HG03354 (cell line): ENCODE measurements around the gene FOXRED1.
"Not testable (repeated sequence)": the region's sequence is repeated elsewhere in the genome, so short reads cannot be mapped to it uniquely, and the experiment has no call there.

ENCODE experiments used
- ATAC-seq: cut with Tn5 transposase; IDR thresholded peaks from one replicate; pipeline ENCODE4 v1.9.1; 2021; ENCODE audit warnings: mild to moderate bottlenecking; ENCODE audit not compliant: unreplicated experiment, poor library complexity, severe bottlenecking

Gene FOXRED1

DNA sequence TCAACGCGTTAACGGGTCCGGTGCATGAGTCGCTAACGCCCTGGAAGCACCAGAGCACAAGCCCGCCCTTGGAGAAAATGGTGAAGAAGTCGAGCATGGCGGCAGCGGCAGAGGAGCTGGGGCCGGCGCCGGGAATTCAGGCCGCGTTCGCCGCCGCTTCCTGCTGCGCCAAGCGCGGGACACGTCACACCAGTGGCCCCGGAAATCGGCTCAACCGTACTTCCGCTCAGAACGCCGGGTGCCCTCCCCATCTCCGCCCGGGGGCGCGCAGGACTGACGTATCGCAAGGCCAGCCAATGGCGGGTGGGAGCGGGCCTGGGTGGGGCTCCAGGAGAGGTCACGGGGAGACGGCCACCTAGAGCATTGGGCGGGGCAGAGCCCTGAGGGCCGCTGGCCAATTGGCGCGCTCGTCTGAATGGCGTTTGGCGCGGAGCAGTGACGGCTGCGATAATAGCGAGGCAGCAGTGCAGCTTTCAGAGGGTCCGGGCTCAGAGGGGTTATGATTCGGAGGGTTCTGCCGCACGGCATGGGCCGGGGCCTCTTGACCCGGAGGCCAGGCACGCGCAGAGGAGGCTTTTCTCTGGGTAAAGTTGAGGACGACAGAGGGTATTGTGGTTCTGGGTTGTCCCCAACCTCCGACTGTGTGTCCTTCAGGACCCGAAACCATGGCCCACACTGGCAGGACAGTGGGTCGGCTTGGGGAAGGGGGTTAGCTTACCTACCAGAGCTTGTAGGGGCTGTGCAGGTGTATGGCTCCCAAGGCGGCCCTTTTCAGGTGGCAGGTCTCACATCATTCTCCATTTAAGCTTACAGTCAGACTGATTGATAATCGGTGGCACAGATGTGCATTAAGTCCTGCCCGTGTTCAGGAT, at the start of gene FOXRED1, which contains the start of gene SRPRA:
Gene FOXRED1 (plus strand): TSS at position 447 of the 872 bp plus-strand sequence. CDS start 53 bp downstream, at position 500.
Gene SRPRA (minus strand): TSS at position 188 of the 872 bp plus-strand sequence. CDS start 91 bp downstream, at position 97.
- peak; percentile 99 for ATAC-seq

DNA sequence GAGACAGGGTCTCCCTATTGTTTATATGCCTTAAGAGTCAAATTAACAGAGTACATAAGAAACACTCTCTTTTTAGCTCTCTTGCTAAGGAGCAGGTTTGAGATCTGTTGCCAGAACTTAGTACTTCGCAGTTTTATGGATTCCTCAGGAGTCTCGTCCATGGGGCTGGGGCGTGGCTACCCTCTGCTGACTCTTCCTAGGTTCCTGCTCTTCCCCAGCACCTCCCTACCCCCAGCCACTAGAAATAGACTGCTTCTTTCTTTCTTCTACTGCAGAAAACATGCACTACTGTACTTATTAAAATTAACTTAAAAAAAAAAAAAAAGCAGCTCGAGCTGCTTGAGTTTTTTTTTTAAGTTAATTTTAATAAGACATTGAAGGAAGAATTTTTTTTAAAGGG, 49.4 kb upstream of the FOXRED1 start:
- no peak for ATAC-seq

DNA sequence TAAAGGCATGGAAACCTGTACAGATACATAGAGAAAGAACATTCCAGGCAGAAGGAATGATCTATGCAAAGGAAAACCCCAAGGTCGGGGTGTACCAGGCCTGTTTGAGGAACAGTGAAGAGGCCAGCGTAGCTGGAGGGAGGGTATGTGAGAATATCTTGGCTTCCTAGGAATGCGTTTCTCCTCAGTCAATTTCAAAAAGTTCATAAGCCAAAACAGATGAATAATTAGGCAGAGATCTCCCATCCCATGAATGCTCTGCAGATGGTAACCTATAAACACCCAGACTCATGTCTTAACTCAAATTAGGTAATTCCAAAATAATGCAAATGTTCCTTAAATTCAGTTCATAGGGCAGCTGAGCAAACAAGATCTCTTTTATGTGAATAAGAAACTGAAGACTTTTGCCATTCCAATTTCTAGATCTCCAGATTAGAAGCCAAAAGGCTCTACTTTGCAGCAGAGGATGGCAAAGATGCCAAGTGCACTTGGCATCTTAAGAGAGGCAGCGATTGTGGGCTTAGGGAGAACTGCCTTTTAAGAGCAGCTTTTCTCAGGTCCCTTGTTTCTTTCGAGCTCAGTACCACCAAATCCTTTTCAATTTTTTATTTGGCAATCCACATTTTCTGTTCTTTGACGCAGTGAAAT, 44.2 kb upstream of the FOXRED1 start:
- ATAC-seq = no peak

DNA sequence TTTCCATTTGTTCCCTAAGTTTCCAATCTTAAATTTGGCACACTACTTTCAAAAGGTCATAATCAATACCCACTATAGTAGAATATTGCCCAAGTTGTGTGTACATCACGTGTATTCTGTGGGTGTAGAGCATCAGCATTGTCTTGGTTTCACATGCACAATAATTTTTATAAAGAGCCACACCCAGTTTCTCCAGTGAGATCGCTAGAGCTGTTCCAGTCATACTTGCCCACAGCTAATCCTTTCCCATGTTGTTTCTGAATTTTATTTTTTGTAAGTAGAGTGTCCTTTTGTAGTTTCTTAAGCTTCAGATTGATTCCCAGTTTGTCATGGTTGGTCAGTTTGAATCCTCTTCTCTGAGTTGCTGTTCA, 43.7 kb upstream of the FOXRED1 start:
- ATAC-seq = no peak

DNA sequence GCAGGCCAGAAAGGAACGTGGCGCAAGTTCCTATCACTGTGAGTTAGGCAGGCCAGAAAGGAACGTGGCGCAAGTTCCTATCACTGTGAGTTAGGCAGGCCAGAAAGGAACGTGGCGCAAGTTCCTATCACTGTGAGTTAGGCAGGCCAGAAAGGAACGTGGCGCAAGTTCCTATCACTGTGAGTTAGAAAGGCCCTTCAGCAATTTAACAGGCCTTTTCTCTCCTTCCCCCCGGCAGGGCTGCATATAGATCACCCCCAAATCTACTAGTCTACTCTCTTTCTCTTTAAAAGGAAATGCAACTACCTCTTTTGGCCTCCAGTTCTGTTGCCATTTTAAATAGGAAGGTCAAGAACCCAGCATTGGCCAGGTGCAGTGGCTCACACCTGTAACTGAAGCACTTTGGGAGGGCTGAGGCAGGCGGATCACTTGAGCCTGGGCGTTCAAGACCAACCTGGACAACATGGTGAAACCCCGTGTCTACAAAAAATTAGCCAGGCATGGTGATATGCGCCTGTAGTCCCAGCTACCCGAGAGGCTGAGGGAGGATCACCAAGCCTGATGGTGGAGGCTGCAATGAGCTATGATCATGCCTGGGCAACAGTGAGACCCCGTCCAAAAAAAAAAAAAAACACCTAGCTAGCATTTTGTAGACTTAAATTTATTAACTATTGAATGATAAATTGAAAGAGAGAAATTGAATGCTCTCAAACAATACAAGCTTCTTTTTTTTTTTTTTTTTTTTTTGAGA, 42.4 kb upstream of the FOXRED1 start:
- ATAC-seq = no peak

DNA sequence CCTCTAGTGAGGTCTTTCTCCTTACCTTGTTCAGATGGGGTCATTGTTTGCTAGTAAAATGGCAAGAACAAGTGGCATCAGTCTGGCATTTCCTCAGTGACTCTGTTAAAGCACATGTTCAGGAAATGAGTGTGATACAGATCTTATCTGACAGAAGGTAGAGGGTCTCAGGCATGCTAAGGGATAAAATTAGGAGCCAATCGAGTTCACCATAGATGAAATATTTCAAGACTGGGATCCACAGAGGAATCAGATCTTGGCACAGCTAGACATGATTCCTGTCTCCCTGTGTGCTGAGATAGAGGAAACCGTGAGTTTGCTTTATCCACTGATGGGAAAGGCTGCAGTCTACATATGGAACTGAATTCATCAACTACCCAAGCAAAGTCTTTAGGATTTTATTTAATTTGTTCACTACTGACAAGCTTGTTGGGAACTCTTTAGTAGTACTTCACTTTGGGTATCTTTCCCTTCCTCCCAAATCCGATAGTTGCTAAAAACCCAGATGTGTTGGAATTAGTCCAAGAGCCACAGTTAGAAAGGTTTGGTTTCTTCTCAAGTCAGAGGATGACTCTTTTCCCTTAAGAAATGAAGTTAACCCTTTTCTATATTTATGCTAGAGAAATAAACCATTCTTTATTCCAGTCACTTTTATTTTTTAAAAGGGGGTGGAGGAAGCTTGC, 39.0 kb upstream of the FOXRED1 start:
- ATAC-seq = no peak

DNA sequence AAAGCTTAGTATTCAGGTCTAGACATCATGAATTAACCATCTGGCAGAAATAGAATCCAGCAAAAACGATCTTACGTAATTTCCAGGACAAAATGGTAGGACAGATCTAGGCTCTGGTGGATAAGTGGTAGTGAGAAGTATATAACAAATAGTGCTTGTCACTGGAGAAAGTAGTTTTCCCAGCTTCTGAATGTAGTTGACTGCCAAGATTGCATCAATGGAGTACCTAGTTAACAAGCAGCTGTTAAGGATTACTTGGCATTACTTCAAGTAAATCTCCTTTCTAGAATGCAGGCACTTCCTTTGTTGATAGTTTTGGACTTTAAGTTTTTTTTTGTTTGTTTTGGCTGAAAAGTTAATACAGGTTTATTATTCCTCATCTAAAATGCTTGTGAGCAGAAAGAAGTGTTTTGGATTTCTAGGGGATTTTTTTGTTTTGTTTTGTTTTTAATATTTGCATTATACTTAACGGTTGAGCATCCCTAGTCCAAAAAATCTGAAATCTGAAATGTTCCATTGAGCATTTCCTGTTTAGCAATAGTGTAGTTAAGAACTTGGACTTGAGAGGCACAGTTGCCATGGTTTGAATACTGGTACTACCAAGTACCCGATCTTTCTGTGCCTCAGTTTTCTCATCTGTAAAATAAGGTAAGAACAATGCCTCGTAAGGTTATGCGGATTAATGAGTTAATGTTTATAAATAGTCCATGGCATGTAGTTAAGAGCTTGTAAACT, 37.1 kb upstream of the FOXRED1 start:
- no peak for ATAC-seq

DNA sequence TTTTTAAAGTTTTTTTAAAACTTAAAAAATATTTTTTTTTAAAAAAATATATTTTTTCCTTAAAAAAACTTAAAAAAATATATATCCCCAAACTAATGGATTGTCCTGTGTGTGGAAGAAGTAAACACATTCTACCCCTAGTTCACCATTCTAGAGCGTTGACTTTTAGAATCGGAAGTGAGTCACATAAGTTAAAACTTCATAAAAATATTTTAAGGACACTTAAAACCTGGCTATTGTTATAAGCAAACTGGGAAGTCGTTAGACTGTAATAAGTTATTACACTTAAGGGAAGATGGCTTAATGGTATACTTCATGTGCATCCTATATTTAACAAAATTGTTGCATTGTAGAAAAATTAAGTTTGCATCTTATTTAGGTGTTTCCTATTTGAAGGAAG, 36.3 kb upstream of the FOXRED1 start:
- no peak for ATAC-seq

DNA sequence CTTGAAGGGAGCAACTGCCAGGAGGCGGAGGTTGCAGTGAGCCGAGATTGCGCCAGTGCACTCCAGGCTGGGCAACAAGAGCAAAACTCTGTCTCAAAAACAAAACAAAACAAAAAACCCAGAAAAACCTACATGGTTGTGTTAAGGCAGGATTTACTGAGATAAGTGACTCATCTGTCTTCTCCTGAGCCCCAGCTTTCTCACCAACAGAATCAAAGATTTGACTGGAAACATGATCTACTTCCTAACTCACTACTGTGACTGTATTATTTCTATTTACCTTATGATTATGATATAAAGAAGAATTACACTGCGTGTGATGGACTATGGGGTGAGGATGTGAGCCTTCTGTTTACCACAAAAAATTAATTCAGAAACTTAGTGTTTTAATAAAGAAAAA, 35.6 kb upstream of the FOXRED1 start:
- ATAC-seq = no peak

DNA sequence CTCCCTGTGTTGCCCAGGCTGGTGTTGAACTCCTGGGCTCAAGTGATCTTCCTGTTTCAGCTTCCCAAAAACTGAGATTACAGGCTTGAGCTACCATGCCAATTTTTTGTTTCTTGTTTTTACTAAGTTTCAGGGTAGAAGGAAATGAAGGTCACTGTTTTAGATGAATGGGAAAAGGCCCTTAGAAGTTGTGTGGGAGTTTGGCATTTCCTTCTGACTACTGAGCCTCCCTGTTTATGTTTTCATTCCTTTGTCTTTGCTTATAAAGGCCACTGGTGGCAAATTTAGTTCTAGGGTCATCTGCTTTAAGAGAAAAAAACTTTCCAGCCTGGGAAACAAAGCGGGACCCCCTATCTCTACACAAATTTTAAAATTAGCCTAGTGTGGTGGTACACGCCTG, 22.3 kb upstream of the FOXRED1 start:
- ATAC-seq = no peak

DNA sequence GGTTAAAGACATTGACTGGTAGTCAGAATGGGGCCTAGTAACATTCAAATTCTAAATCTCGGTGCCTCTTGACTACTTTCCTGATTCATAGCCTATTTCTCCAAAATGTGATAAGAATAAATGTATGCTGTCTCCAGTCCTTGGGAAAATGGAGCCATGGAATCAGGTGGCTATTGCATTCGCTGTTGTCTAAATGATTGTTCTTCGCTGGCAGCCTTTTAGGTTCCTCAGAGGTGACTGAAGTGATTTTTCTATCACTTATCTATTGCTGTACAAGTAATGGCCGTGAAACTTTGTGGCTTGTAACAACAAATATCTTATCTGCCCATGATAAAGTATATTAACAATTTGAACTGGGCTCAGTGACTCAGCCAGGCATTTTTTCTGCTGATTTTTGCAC, 15.7 kb upstream of the FOXRED1 start:
- no peak for ATAC-seq

DNA sequence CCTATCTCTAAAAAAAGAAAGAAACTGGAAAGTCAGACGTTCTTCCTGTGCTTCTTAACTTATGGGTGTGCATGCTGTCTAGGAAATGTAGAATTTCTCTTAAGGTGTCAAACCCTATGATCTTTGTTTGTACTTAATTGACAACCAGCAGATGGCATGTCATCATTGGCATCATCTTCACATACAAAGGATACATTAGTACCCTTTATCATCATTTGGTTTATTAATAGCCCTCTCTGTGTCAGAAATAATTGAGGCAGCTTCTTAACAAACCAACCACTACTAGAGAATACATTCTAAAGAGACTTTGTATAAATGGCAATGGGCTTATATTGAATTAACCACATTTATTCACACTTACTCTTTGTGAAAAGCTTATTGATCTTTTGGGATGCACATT, 14.1 kb upstream of the FOXRED1 start:
- no peak for ATAC-seq

DNA sequence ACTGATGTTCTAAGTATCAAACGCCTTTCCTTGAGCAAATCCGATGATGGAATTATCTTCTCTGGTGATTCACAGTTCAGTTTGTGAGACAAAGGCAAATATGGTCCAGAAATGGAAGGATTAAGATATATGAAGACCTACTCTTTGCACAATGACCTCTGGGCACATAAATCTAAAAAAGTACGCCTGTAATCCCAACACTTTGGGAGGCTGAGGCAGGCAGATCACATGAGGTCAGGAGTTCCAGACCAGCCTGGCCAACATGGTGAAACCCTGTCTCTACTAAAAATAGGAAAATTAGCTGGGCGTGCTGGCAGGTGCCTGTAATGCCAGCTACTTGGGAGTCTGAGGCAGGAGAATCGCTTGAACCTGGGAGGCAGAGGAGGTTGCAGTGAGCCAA, 13.4 kb upstream of the FOXRED1 start:
- not testable (repeated sequence) for ATAC-seq

DNA sequence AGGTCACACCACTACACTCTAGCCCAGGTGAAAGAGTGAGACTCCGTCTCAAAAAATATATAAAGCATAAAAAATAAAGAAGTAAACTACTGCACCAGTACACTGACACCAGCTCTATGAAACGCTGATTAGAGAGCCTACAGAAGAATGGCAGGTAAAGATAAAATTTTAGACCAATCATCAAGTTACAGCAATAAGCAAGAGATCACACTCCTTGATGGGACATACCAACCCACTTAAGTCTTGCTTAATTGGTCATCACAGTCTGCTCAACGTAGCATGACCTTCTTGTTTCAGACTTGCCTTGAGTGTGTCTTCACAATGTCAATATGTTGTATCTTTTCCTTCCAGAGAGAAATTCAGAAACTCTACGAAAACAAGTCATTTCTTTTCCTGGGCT, 12.7 kb upstream of the FOXRED1 start:
- ATAC-seq = no peak

DNA sequence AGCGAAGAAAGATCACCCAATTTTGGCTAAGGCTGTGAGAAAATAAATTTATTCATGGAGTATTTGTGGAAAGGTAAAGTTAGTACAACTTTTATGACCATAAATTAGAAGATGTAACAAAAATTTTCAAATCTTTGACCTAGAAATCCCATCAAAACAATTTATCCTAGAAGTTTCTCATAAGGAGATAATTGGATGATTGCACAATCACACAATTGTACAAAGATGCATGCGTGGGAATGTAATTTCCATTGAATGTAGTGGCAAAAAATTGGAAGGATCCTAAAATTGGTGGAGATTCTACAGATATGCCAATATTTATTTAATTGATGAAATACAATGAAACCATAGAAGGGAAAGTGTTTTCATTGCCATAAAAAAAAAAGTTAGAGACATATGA, 11.8 kb upstream of the FOXRED1 start:
- ATAC-seq = no peak

DNA sequence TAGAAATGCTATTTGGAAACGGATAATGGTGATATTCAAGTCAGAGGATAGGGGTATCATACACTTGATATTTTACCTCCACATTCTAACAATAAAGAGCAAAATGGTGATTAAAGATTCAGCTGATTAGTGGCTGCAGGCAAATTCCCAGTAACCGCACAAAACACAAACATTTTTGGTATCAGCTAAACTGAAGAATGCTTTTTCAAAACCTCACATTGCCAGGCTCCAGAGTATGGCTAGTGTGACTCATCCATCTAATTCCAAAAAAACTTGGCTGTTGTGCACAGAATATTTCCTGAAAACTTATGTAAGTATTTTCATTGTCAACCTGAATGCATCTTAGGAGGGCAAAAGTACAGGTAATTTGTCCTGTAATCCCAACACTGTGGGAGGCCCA, 11.2 kb upstream of the FOXRED1 start:
- ATAC-seq = no peak

DNA sequence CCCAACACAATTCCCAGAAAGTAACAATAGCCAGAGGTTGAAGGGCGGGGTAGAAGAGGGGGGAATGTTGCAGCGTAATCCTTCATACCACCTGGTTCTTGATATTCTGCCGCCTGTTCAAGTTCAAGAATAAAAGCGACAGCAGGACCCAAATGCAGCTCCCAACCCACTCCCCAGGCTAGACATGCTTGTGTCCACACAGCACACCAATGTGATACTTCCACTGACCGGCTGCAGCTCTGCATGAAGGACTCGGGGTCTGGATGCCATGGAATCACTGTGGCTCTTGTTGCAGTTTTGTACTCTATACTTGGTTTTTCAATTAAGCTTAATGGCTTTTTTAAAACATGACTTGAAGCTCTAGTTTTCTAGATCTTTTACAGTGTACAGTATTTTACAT, 6.7 kb upstream of the FOXRED1 start:
- no peak for ATAC-seq

DNA sequence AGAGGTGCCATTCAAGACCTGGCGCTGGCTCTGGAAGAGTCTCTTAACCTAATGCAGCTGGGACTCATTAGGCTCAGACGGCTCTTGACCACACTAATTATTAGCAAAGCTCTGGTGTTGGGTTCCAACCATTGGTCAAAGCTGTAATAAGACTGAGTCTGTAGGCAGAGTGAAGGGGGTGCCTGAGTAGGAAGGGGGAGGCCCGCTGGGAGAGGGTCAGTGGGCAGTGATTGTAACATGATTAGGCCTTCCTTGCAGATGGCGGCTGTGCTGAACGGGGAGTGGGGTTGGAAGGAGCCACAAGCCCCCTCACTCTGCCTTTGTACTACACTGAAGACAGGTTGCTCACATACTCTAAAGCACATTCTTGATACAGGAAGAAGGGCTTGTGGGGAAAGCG, 5.5 kb upstream of the FOXRED1 start:
- no peak for ATAC-seq

DNA sequence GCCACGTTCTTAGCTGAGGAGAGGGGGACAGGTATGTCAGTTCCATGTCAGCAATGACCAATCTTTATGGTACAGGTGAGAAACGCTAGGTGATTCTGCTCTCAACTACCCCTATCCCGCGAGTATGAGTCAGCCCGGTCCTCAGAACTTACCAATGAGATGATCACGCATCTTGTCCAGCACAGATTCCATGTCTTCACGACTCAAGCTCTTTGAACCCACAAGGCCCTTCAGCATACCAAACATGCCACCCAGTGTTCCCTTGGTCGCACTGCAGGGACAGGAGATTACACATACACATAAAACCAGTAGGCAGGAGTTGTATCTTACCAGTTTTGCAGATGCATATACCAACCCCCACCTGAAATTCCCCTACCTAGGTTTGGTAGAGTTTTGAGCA, 3.1 kb upstream of the FOXRED1 start:
- ATAC-seq = no peak
